SK-N-SH treated with all-trans-retinoic acid at 6 μM for 48 hours (cell line): ENCODE results near the gene STARD4.

Experiments
- ARNTL ChIP-seq: fragments of 450-650 bp; formaldehyde crosslinking; IDR thresholded peaks from 2 replicates; pipeline ENCODE4 v1.5.0; 2020; ENCODE audit warnings: low read depth, mild to moderate bottlenecking, moderate library complexity, borderline replicate concordance
- ESRRG ChIP-seq: fragments of 250-450 bp; sonication (Bioruptor Pico); IDR thresholded peaks from 2 replicates; pipeline ENCODE4 v1.6.1; 2021; ENCODE audit warnings: mild to moderate bottlenecking

DNA sequence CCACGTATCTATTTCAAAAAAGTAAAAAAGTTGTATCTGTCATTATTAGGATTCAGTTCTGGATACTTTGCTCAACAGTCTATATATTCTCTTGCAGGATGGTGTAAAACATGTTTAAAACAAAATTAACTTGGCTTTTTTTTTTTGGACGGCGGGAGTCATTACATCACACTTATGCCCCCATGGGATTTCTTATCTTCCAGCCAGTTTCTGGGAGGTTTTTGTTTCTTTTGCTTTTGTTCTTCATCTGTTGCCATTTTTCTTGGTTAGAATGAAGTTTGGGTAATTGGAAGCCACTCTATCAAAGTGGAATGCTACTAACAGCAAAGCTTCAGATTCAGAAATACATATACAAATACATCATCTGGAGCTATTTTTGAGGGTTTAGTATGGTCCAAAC, 1.8 kb upstream of the STARD4 start:
- TF ChIP-seq ESRRG (CRISPR knock-in tag) (no peak), ARNTL (CRISPR knock-in tag) (no peak)
